ENCODE results near the gene NUAK1.

DNA sequence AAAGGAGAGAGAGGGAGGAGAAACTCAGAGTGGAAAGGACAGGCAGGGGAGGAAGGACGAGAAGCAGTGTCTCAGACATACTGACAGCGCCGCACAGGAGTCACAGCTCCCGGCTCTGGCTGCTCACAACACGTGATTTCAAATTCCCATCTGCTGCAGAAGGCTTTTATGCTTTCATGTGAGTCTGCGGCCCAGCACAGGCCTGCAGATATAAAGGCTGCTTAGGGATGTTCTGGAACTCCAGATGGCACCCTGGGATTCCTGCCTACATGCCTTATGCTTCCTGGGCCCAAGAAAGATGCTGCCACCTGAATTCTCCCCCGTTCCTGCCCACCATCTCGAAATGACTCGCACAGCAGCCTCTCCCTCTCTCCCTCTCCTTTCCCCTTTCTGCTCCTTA, 89.6 kb downstream of the NUAK1 start:
- TF ChIP-seq GATA2 (IDR thresholded peaks at IDR 0.05; ENCODE audit: low read depth, low read length) (no peak), GATA3 (IDR thresholded peaks at IDR 0.05; ENCODE audit: low read depth, low read length) (no peak)
